ENCODE data around the gene MACROD2. TPM values are rescaled to one million over a fixed set of nuclear protein-coding genes. Genes with fewer than 3 reads are reported as not detected.

MACROD2 gene
- total RNA-seq, 3 donors from 2014 or later = 3.2 to 7.6 (median 6.4) TPM

DNA sequence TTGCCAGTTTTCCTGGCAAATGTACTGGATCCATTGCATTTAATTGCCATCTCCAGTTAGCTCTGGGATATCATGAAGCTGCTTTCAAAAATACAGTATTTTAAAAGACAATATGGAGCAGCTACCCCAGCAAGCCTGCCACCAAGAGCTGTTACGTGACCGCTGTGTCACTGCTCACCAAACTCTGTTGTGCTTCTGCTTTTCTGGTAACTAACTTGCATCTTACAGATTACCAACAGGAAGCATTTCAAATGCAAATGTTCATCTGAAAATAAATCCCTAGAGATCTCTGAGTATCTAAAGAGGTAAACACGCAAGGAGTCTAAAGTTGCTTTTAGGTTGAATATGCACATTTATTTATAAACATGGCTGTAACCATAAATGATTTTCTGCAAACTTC, 1569.7 kb downstream of the MACROD2 start:
- Histone ChIP-seq H3K4me1 (ENCODE audit: low read depth) (no peaks in the 10 kb centered on the region), H3K36me3 (ENCODE audit: low read depth) (no peaks in the 10 kb centered on the region), H3K9me3 (no peaks in the 10 kb centered on the region), H3K4me3 (no peak overlapping the region)
- DNase-seq (no peak), ATAC-seq (no peak)
- intact Hi-C loops (cut with DNase I, micrococcal nuclease) = no loop called here
- TF ChIP-seq, protein P1, sequence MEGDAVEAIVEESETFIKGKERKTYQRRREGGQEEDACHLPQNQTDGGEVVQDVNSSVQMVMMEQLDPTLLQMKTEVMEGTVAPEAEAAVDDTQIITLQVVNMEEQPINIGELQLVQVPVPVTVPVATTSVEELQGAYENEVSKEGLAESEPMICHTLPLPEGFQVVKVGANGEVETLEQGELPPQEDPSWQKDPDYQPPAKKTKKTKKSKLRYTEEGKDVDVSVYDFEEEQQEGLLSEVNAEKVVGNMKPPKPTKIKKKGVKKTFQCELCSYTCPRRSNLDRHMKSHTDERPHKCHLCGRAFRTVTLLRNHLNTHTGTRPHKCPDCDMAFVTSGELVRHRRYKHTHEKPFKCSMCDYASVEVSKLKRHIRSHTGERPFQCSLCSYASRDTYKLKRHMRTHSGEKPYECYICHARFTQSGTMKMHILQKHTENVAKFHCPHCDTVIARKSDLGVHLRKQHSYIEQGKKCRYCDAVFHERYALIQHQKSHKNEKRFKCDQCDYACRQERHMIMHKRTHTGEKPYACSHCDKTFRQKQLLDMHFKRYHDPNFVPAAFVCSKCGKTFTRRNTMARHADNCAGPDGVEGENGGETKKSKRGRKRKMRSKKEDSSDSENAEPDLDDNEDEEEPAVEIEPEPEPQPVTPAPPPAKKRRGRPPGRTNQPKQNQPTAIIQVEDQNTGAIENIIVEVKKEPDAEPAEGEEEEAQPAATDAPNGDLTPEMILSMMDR (IDR thresholded peaks at IDR 0.05) = no peak

DNA sequence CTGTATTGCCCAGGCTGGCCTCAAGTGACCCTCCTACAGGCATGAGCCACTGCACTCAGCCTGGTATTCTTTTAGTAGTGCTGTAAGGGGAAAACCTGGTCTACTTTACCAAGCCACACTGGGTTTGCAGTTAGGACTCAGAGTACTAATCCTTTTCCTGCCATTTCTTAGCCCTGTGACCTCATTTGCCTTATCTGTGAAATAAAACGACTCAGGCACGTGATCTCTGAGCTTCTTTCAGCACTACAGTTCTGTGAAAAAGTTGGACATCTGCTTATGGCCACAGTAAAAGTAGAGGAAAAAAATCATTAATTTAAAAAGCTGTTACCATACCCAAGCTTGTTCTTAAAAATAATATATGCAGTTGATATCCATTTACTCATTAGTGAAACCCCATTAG, 1570.5 kb downstream of the MACROD2 start:
- intact Hi-C loops (cut with DNase I, micrococcal nuclease) = no loop called here
- Histone ChIP-seq H3K36me3 (ENCODE audit: low read depth) (no peaks in the 10 kb centered on the region), H3K9me3 (no peaks in the 10 kb centered on the region), H3K4me1 (ENCODE audit: low read depth) (no peaks in the 10 kb centered on the region), H3K4me3 (no peak overlapping the region)
- TF ChIP-seq, protein P1 (IDR thresholded peaks at IDR 0.05) = no peak
- DNase-seq = no peak
- ATAC-seq = no peak

DNA sequence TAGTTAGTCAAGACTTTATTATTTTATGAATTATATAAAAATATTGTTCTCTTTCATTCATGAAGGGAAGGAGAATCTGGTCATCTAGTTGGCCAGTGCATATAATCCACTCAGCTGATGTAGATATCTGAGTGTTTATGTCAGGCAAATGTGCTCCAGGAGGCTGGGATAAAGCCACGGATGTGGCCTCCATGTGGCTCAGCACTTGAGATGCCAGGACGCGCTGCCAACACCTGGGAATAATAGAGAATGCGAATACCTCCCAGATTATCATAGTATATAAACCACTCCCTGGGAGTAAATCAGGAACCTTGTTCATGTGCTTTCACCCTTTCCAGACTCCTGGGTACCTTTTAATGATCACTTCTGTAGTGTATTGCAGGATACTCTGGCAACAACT, 1571.9 kb downstream of the MACROD2 start:
- no peak overlapping the region for H3K4me3 ChIP-seq
- H3K4me1 ChIP-seq (ENCODE audit: low read depth) = no peaks in the 10 kb centered on the region
- no peaks in the 10 kb centered on the region for H3K36me3 ChIP-seq (ENCODE audit: low read depth)
- TF ChIP-seq, protein P1 (IDR thresholded peaks at IDR 0.05) = no peak
- ATAC-seq (no peak), DNase-seq (no peak)
- no peaks in the 10 kb centered on the region for H3K9me3 ChIP-seq
- intact Hi-C loops (cut with DNase I, micrococcal nuclease) = no loop called here

- H3K4me1 ChIP-seq (ENCODE audit: low read depth) = no peaks in the 10 kb centered on the region
- DNase-seq (no peak), ATAC-seq (no peak)
- TF ChIP-seq, protein P1 (IDR thresholded peaks at IDR 0.05) = no peak
- H3K9me3 ChIP-seq = no peaks in the 10 kb centered on the region
- no peaks in the 10 kb centered on the region for H3K36me3 ChIP-seq (ENCODE audit: low read depth)
- no peak overlapping the region for H3K4me3 ChIP-seq
- intact Hi-C loops (cut with DNase I, micrococcal nuclease) = no loop called here
Observed at GRCh38 chr20:15570156-15570555, 1574.8 kb downstream of the MACROD2 start.

DNA sequence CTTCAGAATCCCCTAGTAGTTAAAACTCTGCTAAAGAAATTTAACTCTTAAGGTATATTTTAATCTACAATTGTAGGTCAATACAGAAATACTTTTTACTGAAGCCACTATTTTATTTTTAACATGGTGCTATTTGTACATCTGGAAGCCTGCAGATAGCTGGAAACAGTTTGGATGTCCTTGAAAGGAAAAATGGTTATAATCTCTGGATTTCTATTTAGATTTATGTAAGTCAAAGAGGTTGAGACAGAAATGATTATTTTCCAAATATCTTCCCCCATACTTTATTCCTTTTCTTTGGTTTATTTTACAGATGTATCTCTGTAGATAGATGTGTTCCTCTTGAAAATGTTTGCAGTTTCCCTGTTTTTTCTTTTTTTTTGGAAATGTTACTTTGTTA, 1575.7 kb downstream of the MACROD2 start:
- no peaks in the 10 kb centered on the region for H3K4me1 ChIP-seq (ENCODE audit: low read depth)
- DNase-seq (no peak), ATAC-seq (no peak)
- H3K4me3 ChIP-seq = no peak overlapping the region
- intact Hi-C loops (cut with DNase I, micrococcal nuclease) = no loop called here
- H3K36me3 ChIP-seq (ENCODE audit: low read depth) = no peaks in the 10 kb centered on the region
- H3K9me3 ChIP-seq = no peaks in the 10 kb centered on the region
- TF ChIP-seq, protein P1 (IDR thresholded peaks at IDR 0.05) = no peak

GRCh38 chr20:15575255-15575654, 1579.9 kb downstream of the MACROD2 start:
- no peak for ATAC-seq

More at GRCh38 chr20:15575255-15575654, 1579.9 kb downstream of the MACROD2 start:
- Histone ChIP-seq H3K9me3 (no peaks in the 10 kb centered on the region), H3K36me3 (ENCODE audit: low read depth) (no peaks in the 10 kb centered on the region), H3K4me3 (no peak overlapping the region), H3K4me1 (ENCODE audit: low read depth) (no peaks in the 10 kb centered on the region)
- TF ChIP-seq, protein P1 (IDR thresholded peaks at IDR 0.05) = no peak
- DNase-seq = no peak
- intact Hi-C loops (cut with DNase I, micrococcal nuclease) = no loop called here
